Middle frontal gyrus (tissue), 1 donor: ENCODE measurements around the gene APOBEC3A.
"Not testable (repeated sequence)": the region's sequence is repeated elsewhere in the genome, so short reads cannot be mapped to it uniquely, and the experiment has no call there.

Experiments used
- DNase-seq: peaks from one replicate; pipeline ENCODE4 v3.0.0-alpha.2; 2015; ENCODE audit warnings: low spot score; ENCODE audit errors: extremely low spot score

The APOBEC3A gene

GRCh38 chr22:38957808-38958650 is 620 bp downstream of the APOBEC3A start:
- DNase-seq: no peak

GRCh38 chr22:38958651-38958943 is 1.2 kb downstream of the APOBEC3A start:
- DNase-seq: not testable (repeated sequence)

GRCh38 chr22:38959590-38959989 is 2.2 kb downstream of the APOBEC3A start:
- no peak for DNase-seq

GRCh38 chr22:38960673-38961072 is 3.3 kb downstream of the APOBEC3A start:
- DNase-seq: not testable (repeated sequence)

GRCh38 chr22:38963291-38963738 is 5.9 kb downstream of the APOBEC3A start:
- not testable (repeated sequence) for DNase-seq

GRCh38 chr22:38963872-38964271 is 6.5 kb downstream of the APOBEC3A start:
- DNase-seq: no peak

GRCh38 chr22:38964306-38964705 is 6.9 kb downstream of the APOBEC3A start:
- no peak for DNase-seq

- no peak for DNase-seq
Observed at GRCh38 chr22:38964989-38965388, 7.6 kb downstream of the APOBEC3A start.

- no peak for DNase-seq
Observed at GRCh38 chr22:38965614-38966379, 8.4 kb downstream of the APOBEC3A start.

- no peak for DNase-seq
Observed at GRCh38 chr22:38966380-38966702, 8.9 kb downstream of the APOBEC3A start.

- DNase-seq: no peak
Observed at GRCh38 chr22:38966942-38967341, 9.5 kb downstream of the APOBEC3A start.

- DNase-seq: no peak
Observed at GRCh38 chr22:38967451-38968450, 10.3 kb downstream of the APOBEC3A start.

GRCh38 chr22:38968801-38969200 is 11.4 kb downstream of the APOBEC3A start:
- DNase-seq: no peak

GRCh38 chr22:38970551-38970950 is 13.1 kb downstream of the APOBEC3A start:
- no peak for DNase-seq

GRCh38 chr22:38971202-38971601 is 13.8 kb downstream of the APOBEC3A start:
- no peak for DNase-seq

- no peak for DNase-seq
Observed at GRCh38 chr22:38971791-38972190, 14.4 kb downstream of the APOBEC3A start.

- no peak for DNase-seq
Observed at GRCh38 chr22:38972558-38972957, 15.1 kb downstream of the APOBEC3A start.

- DNase-seq: no peak
Observed at GRCh38 chr22:38973289-38974169, 16.1 kb downstream of the APOBEC3A start.

GRCh38 chr22:38974170-38974825 is 16.9 kb downstream of the APOBEC3A start:
- DNase-seq: no peak

GRCh38 chr22:38974826-38975175 is 17.4 kb downstream of the APOBEC3A start:
- no peak for DNase-seq
